ENCODE measurements around the gene CAMTA2.
A peak's percentile ranks its signal among the peaks of the same experiment; 100 is the strongest.

The CAMTA2 gene

GRCh38 chr17:5002121-5002788 is 14.8 kb upstream of the CAMTA2 start:
- intact Hi-C loops (cut with DNase I): no loop called here
- DNase-seq: no peak

GRCh38 chr17:5000237-5000639 is 12.8 kb upstream of the CAMTA2 start:
- intact Hi-C loops (cut with DNase I): no loop called here

GRCh38 chr17:4999430-5000093 is 12.1 kb upstream of the CAMTA2 start:
- intact Hi-C loops (cut with DNase I): no loop called here
- no peak for DNase-seq

More at GRCh38 chr17:5000237-5000639, 12.8 kb upstream of the CAMTA2 start:
- peak in 1 of 42 donors; percentile 22 for DNase-seq

GRCh38 chr17:4998732-4999429 is 11.4 kb upstream of the CAMTA2 start:
- intact Hi-C loops (cut with DNase I): no loop called here
- DNase-seq: no peak

- DNase-seq: peak in 18 of 42 donors; percentile 13 to 60 (median 34)
These were observed 10.7 kb upstream of the CAMTA2 start for GRCh38 chr17:4998027-4998731.

GRCh38 chr17:4997302-4998026 is 10.0 kb upstream of the CAMTA2 start, which contains the start of the genes INCA1 and KIF1C:
Gene INCA1 (minus strand): TSS chr17:4997522. CDS start chr17:4994437, 3,085 bp downstream.
Gene KIF1C (plus strand): TSS chr17:4997950. CDS start chr17:5000247, 2,297 bp downstream.
- DNase-seq: peak; percentile 85 to 99 (median 96)
- intact Hi-C loops (cut with DNase I): no loop called here

More at GRCh38 chr17:4998027-4998731, 10.7 kb upstream of the CAMTA2 start:
- intact Hi-C loops (cut with DNase I): no loop called here

GRCh38 chr17:4994081-4994595 is 6.7 kb upstream of the CAMTA2 start:
- DNase-seq: no peak
- intact Hi-C loops (cut with DNase I): no loop called here

- intact Hi-C loops (cut with DNase I): loop anchor here (10.0 kb wide), 1 partner anchor 77 kb away; no protein-coding TSS in a partner anchor
- peak in 2 of 42 donors; percentile 27 to 29 for DNase-seq
These were observed 492 bp upstream of the CAMTA2 start for GRCh38 chr17:4987767-4988567.

GRCh38 chr17:4986403-4986802 is 1.1 kb downstream of the CAMTA2 start:
- DNase-seq: peak in 1 of 42 donors; percentile 28
- intact Hi-C loops (cut with DNase I): loop anchor here (10.0 kb wide), 1 partner anchor 78 kb away; no protein-coding TSS in a partner anchor

GRCh38 chr17:4982305-4982704 is 5.2 kb downstream of the CAMTA2 start:
- no peak for DNase-seq
- intact Hi-C loops (cut with DNase I): loop anchor here (10.0 kb wide), 1 partner anchor 82 kb away; no protein-coding TSS in a partner anchor

GRCh38 chr17:4980644-4981216 is 6.7 kb downstream of the CAMTA2 start:
- intact Hi-C loops (cut with DNase I): loop anchor here (10.0 kb wide), 1 partner anchor 84 kb away; no protein-coding TSS in a partner anchor
- peak in 13 of 42 donors; percentile 20 to 76 (median 41) for DNase-seq

GRCh38 chr17:4978726-4979125 is 8.7 kb downstream of the CAMTA2 start:
- DNase-seq: no peak
- intact Hi-C loops (cut with DNase I): no loop called here

- no peak for DNase-seq
- intact Hi-C loops (cut with DNase I): no loop called here
These were observed 13.3 kb downstream of the CAMTA2 start for GRCh38 chr17:4974115-4974670.

GRCh38 chr17:4973256-4974114 is 14.0 kb downstream of the CAMTA2 start:
- DNase-seq: no peak
- intact Hi-C loops (cut with DNase I): no loop called here

- intact Hi-C loops (cut with DNase I): no loop called here
- DNase-seq: no peak
These were observed 14.7 kb downstream of the CAMTA2 start for GRCh38 chr17:4972752-4973151.

GRCh38 chr17:4972322-4972721 is 15.2 kb downstream of the CAMTA2 start:
- no peak for DNase-seq
- intact Hi-C loops (cut with DNase I): no loop called here
